GM19238 (cell line): ENCODE results near the gene BBS1.
"Not testable (repeated sequence)": the region's sequence is repeated elsewhere in the genome, so short reads cannot be mapped to it uniquely, and the experiment has no call there.

Source experiments
- DNase-seq: peaks from one replicate; pipeline ENCODE4 v3.0.0; 2011; ENCODE audit warnings: low spot score; ENCODE audit not compliant: insufficient read length

The BBS1 gene

DNA sequence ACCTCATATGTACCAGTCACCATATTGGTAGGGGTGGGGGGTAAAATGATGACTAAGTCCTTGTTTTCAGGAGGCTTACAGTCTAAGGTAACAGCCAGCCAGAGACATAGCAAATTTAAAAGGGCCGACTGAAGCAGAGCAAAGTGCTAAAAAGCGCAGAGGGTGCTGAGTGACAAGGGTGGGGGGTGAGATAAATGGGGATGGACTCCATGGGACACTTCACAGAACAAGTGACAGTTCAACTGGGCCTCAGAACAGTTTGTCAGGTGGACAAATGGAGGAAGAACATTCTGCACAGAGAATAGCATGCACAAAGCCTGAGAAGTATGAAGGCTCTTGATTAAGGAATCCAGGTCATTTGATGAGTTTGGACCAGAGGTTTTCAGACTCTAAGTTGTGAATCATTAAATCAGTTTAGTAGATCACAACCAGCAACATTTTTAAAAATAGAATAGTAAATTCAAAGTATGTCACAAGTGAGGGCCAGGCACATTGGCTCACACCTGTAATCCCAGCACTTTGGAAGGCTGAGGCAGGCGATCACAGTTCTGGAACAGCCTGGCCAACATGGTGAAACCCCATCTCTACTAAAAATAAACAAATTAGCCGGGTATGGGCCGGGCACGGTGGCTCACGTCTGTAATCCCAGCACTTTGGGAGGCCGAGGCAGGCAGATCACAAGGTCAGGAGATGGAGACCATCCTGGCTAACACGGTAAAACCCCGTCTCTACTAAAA, 14.0 kb downstream of the BBS1 start:
- DNase-seq: no peak

DNA sequence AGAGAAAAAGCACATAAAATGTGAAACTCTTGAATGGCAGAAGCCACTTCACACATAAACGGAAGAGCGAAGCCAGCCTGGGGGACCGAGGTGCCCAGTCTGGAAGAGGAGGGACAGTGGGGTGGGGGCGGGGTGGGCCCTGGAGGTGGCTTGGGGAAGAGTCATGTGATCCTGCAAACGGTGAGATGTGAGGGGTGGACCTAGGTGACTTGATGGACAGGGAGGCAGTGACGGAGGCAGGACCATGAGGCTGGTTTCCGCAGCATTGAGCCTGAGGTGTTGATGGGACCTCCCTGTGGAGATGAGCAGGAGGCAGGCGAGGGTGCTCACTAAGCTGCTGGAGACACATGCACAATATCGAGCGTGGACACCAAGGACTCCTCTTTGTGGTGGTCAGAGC, 18.6 kb downstream of the BBS1 start:
- DNase-seq: no peak

DNA sequence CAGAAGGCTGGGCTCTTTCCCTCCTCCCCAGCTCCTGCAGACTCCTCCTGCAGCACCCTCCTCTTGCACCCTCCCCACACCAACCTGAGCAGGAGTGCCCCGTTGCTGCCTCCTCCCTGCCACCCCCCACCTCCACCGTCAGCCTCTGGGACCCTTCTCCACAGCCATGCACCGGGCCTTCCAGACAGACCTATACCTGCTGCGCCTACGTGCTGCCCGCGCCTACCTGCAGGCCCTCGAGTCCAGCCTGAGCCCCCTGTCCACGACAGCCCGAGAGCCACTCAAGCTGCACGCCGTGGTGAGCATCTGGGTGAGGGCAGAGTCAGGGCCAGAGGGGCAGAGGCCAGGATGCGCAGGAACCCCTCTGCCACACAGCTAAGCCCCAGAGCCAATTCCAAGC, 19.2 kb downstream of the BBS1 start:
- no peak for DNase-seq

DNA sequence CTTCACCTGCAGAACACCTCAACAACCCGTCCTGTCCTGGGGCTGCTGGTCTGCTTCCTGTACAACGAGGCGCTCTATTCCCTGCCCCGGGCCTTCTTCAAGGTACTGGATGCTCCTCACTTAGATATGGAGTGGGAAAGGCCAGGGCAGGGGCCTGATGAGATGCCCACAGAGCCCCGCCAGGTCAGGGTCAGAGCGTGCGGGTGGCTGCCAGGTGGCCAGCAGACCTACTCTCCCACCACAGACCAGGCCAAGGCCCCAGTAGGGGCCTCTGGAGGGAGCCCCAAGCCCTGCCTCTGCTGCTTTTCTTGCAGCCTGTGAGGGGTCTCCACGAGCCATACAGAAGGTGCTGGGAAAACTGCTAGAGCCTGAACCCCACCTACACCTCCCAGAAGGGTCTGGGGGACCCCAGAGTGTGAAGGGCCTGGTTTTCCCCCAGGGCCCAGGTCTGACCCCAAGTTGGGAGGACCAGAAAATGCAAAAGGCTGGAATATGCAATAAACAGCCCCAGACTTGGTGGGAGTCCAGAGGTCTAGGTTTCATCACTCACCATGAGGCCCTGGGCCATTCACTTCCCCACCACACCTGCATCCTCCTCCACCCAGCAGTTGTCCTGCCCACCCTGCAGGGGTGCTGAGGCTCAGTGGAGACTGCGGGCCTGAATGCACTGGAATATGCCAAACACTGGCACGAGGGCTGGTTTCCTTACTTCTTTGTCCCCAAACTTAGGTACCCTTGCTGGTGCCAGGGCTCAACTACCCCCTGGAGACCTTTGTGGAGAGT, 20.7 kb downstream of the BBS1 start:
- no peak for DNase-seq

DNA sequence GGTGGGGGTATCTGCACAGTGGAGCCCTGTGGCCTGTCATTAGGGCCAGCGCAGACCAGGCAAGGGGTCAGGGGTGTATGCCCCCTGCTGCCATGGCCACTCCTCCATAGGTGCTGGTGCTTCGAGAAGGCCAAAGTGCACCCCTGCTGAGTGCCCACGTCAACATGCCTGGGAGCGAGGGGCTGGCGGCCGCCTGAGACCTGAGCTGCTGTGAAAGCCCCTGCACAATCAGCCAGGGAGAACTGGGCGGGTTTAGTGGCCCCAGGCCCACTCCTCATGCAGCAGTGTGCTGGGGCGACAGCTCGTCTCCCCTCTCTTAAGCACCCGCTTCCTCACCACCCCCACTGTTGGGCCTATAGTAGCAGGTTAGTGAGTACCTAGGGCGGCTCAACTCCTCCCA, 21.4 kb downstream of the BBS1 start:
- no peak for DNase-seq

DNA sequence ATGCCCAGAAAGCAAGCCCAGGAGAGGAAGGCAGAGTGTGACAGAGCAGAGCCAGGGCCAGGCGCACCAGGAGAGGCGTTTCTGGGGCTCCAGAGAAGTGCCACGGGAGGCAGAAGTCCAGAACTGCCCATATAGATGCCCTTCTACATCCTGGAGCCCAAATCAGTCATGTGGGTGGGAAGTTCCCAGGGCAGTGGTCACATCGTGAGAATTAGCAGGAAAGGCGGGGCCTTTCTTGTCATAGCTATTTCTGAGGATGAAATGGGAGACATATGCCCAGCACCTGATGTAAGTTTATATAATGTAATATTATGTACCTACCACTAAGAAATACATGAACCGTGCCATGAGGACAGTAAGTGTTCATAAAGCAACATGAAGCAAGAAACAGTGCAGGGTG, 22.3 kb downstream of the BBS1 start:
- no peak for DNase-seq

DNA sequence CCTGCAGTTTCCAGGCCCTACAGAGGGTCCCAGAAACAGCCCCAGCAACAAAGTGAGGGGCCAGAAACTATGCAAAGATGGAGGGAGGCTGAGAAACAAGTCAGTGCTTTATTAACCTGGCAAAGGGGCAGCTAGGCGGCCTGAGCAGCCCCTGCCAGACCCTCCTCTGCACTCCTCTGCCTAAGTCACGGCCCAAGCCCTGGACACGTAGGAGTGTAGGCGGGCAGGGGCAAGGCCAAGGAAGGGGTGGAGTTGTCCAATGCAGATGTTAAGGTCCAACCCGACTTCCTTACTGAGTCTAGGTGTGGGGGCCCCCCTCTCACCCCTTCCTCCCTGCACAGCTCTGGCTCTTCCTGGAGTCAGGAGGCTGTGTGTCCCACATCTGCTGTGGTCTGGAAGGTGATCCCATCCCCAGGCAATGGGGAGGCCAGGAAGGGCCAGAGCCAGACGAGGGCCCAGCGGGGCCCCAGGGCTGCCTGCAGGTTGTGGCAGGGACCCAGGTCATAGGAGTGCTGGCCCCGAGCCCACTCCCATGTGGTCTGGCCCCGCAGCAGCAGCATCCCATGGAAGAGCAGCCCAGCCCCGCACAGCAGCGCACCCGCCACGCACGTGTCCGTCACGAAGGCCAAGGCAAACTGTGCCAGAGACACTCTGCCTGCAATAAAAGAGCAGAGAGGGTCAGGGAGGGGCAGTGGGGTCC, 28.9 kb downstream of the BBS1 start:
- DNase-seq: no peak

DNA sequence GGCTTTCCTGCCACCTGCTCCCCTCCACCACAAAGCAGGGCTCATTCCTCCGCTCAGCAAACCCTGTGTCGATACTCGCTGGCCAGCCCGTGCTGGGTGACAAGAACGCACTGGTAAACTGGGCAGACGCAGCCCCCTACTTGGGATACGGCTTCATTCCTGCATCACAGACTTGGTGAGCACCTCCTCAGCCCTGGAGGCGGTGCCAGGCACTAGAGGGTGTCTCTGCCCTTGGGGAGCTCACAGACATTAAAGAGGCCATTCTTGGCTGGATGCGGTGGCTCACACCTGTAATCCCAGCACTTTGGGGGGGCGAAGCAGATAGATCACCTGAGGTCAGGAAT, 29.4 kb downstream of the BBS1 start:
- DNase-seq: no peak

DNA sequence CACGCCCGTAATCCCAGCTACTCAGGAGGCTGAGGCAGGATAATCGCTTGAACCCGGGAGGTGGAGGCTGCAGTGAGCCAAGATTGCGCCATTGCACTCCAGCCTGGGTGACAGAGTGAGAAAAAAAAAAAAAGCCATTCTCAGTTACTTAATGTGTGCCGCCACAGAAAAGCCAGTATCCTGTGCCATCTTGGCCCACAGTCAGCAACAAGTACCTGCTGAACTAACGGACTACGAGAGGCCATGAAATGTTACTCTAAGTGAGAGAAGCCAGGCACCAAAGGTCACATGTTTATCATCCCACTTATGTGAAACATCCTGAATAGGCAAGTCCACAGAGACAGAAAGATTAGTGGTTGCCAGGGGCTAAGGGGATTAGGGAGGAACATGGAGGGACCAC, 30.2 kb downstream of the BBS1 start:
- not testable (repeated sequence) for DNase-seq

DNA sequence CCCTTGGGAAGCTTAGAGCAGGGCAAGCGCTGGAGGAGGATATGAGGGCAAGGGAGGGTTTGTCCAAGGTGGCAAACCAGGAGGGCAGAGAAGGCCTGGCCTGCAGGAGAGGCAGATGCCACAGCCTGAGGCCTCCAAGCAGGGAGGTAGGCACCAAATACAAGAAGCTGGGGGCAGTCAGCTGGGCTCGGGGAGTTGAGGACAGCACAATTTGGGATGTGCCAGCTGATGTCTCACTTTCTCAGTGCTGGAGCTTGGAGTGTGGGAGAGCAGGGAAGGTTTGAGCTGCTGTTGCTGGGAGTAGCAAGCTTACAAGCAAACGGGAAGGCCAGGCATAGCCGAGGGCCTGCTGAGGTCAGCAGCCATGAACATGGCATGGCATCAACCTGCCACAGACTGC, 31.5 kb downstream of the BBS1 start:
- DNase-seq: no peak

DNA sequence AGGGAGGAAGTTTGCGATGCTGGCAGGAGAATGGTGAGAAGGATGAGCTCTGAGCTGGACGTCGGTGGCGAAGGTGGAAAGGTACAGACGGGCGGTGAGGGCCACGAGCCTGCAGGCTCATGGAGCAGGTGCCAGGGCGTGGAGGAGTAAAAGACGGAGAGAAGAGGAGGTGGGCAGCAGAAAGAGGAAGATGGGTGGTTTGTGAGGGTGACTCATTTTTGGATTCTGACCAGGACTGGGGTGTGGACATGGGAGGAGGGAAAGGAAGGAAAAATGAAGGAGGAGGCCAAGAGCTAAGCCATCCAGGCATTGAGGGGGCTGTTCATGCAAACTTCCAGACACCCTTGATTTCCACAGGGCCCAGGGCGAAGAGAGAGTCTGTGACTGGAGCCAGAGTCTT, 31.9 kb downstream of the BBS1 start:
- no peak for DNase-seq

DNA sequence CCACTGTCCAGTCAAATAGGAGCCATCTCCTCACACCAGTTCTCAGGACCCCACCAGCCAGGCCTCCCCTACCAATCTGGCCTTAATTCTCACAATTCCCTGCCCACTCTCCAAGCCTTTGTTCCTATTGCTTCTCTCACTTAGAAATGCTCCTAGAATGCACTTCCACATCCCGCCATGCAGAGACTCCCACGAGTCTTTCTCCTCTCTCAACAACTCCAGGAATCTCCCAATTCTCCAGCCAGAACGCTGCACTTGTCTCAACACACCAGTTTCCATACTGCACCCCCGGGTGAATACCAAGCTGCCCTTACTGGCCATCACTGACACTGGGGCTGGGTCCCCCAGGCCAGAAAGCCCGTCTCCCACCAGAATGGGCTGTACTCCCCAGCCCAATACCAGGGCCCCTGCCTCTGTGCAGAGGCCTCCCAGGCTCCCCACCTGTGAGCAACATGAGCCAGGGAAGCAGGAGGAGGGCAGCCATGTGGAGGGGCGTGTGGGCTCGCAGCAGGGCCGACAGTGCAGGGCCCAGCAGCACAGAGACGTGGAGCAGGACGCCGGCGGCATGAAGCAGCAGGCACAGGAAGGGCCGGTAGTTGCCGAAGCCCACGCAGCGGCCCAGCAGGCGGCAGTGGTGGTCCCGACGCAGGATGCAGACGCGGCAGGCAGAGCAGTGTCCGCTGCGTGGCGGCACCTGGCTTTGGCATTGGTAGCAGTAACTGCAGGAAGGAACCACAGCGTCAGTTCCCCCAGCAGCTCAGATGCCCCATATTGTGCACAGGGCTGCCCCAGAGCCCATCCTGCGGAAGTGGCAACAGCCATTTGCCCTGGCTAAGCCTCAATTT, 33.0 kb downstream of the BBS1 start:
- DNase-seq: peak; percentile 54

DNA sequence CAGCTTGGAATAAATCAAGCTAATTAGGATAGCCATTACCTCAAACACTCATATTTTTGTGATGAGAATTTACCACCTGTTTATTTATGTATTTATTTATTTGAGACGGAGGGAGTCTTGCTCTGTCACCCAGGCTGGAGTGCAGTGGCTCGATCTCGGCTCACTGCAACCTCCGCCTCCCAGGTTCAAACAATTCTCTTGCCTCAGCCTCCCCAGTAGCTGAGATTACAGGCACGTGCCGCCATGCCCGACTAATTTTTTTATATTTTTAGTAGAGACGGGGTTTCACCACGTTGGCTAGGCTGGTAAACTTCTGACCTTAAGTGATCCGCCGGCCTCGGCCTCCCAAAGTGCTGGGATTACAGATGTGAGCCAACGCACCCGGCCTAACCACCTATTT, 34.5 kb downstream of the BBS1 start:
- not testable (repeated sequence) for DNase-seq

DNA sequence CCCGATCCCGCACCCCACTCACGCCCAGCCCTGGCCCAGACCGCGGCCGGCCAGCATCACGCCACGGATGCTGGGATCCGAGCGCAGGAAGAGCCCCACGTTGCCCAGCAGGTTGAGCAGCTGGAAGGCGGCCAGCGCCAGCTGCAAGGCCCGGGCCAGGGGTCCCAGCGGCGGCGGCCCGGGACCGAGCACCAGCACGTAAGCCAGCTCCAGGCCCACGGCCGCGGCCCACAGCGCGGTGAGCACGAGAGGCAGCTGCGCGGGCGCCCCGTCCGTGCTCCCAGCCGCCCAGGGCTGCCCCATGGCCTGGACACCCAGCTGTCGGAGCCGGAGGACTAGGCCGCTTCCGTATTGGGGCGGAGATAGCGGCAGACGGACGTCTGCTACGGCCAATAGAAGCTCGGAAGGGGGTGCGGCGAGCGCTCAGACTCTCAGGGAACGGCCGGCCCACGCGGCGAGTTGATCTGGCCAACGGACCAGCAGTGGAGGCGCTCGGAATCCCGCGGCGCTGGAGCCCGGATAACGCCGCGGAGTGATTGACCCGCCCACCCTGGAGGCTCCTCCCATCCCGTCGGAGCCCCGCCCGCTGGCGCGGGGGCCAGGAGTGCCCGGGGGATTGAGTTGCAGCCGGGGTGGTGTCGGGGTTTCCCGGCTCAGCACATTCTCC, 35.4 kb downstream of the BBS1 start, which contains the start of gene ZDHHC24:
Gene ZDHHC24, minus strand, starts transcription at position 348 of the 667 bp plus-strand sequence. Its CDS starts 45 bp downstream, at position 303.
- DNase-seq: peak; percentile 95

DNA sequence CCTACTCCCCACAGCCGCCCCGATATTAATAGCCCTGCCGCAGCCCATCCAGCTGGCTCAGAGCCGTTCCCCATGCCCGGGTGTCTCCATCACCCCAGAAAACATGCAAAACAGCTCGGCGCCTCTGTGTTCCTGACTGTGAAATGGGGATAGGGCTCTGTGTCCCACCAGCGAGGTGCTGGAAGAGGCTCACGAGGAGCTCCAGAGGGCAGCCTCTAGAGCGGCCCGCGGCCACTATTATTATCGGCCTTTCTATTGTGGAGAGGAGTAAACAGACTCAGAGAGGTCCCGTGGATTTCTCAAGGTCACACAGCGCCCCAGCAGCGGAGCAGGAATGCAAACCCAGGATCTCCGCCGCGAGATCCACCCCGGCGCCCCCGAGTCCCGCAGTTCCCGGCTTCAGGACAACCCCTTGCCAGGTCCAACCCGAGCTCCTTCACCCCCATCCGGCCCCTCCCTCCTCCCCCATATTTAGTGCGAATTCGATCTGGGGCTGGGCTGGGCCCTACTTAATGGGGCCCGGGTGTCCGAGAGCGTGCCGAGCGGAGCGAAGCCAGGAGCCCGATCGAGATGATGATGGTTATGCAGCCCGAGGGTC, 36.0 kb downstream of the BBS1 start, which contains the start of gene ACTN3:
Gene ACTN3, plus strand, starts transcription at position 536 of the 598 bp plus-strand sequence. Its CDS starts 35 bp downstream, at position 571.
- no peak for DNase-seq

DNA sequence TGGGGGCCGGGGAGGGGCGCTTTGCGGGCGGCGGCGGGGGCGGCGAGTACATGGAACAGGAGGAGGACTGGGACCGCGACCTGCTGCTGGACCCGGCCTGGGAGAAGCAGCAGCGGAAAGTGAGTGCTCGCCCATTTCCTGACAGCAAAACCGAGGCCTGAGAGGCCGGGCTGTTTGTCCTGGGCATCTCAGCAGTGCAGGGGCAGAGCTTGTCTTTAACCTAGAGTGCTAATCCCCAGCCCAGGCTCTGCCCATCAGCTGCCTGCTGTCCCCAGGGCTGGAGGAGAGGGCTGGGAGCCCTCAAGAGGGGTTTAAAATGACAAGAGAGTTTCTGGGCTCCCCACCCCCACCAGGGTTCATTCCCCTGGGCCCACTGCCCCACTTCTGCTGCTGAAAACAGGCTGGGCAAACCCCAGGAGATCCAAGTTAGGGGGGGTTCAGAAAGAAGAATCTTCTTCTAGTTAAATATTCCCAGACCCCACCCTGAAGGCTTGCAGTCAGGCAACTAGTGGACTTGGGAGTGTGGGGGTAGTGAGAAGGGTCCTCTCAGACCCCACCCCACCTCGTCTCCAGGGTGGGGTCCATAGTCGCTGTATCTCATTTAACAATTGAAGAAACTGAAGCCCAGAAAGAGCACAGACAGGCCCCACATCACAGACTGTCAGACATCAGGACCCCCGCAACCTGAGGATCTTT, 36.7 kb downstream of the BBS1 start:
- DNase-seq: no peak

DNA sequence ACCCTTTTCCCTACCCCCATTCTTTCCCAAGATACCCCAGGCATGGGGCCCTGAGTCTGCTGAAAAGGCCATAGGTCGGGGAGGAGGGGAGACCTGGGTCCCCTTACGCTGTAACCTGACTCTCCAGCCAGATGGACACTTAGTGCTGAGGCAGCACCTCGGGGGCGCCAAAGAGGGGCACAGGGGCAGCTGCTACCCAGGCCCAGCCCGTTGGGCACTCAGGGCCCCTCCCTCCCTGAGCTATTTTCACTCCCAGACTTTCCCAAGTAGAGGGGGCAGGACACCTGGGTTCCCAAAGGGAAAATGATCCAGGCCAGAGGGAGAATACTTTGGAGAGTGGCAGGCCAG, 37.2 kb downstream of the BBS1 start:
- no peak for DNase-seq

DNA sequence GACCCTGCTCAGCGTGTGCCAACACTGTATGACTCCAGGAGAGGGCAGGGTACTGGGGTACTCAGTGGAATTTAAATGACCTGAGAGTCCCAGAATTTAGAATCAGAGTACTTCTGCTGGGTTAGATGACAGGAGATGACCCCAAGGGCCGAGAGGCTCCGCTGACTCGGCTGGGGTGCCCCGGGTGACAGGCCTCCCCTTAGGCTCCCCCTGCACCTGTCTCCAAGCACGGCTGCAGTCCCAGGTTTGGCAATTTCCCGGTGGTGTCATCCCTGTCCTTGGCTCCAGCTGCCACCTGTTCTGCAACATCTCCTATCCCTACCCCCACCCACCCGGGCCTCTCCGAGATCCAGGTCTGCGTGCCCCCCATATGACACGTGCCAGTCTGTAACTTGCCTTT, 37.6 kb downstream of the BBS1 start:
- DNase-seq: no peak

DNA sequence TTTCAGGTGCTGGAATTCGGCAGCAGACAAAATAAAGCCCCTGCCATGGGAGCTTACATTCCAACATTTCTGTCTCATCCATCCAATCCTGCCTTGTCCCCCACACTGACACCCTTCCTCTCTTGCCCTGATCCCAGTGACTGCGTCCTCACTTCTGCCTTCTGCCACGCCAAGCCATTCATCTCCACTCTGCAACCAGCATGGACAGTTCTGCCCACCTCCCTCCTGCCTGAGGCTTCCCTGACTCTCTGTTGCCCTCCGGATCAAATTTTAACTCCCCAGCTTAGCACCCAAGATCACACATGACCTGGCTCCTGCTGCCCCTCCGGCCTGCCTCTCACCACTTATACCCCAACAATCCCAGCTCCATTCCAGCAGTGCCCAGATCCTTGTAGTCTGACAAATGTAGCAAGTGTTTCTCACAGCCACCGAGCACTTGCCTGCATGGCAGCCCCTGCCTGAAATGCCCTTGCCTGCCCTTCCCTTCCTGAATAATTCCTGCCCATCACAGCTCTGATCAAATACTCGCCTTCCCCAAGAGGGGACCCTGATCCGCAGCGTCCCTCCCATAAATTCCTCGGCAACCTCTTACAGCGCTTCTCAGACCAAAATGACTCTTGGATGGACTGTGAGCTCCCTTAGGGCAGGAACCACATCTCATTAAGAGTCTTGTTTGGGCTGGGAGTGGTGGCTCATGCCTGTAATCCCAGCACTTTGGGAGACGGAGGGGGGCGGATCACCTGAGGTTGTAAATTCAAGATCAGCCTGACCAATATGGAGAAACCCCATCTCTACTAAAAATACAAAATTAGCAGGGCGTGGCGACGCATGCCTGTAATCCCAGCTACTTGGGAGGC, 38.6 kb downstream of the BBS1 start:
- DNase-seq: no peak
